Vagina (tissue), 2 donors: ENCODE data around the gene VILL. TPM values are rescaled to one million over a fixed set of nuclear protein-coding genes. Genes with fewer than 3 reads are reported as not detected.

Source experiments
- DNase-seq, 2 donors: peaks; one replicate each; pipeline ENCODE4 v3.0.0-alpha.2; 2017; ENCODE audit errors: extremely low spot score in 2 of 2
- H3K27ac ChIP-seq: fragments of 200-600 bp; sonication (generic); one replicate; pipeline ENCODE4 v1.5.1; 2019
- H3K27me3 ChIP-seq: fragments of 200-600 bp; sonication (generic); one replicate; pipeline ENCODE4 v1.5.1; 2019
- H3K36me3 ChIP-seq, 2 donors: fragments of 200-600 bp; sonication (generic); one replicate each; pipeline ENCODE4 v1.5.1; 2017 to 2019
- H3K4me1 ChIP-seq: fragments of 200-600 bp; sonication (generic); one replicate; pipeline ENCODE4 v1.5.1; 2019
- H3K4me3 ChIP-seq, 2 donors: fragments of 200-600 bp; sonication (generic); 1 replicate in 1 of 2; 2 replicates in 1 of 2; pipeline ENCODE4 v1.5.1; 2016 to 2019
- H3K9me3 ChIP-seq: fragments of 200-600 bp; sonication (generic); one replicate; pipeline ENCODE4 v1.5.1; 2019
- CTCF ChIP-seq, 3 experiments: fragments of 450-650 bp in 2 of 3; fragments of 200-600 bp in 1 of 3; sonication (generic) in 1 of 3; IDR thresholded peaks; one replicate each; pipeline ENCODE4 v1.5.1; 2017 to 2019; ENCODE audit warnings: antibody characterized with exemption in 3 of 3, mild to moderate bottlenecking in 2 of 3, moderate library complexity in 2 of 3
- POLR2A ChIP-seq, 2 donors: fragments of 450-650 bp; IDR thresholded peaks; one replicate each; pipeline ENCODE4 v1.6.1; 2017; ENCODE audit warnings: antibody characterized with exemption in 2 of 2, mild to moderate bottlenecking in 2 of 2, moderate library complexity in 2 of 2
- POLR2AphosphoS5 ChIP-seq, 2 donors: sonication (generic); formaldehyde crosslinking; IDR thresholded peaks; one replicate each; pipeline ENCODE4 v1.9.0; 2017; ENCODE audit warnings: antibody characterized with exemption in 2 of 2, mild to moderate bottlenecking in 2 of 2, low read depth in 1 of 2; ENCODE audit not compliant: insufficient read depth in 1 of 2
- intact Hi-C: fragments of 100-400 bp; cut with DNase I; formaldehyde crosslinking; loops from one replicate; pipeline ENCODE4 v1.15.1; 2023
- total RNA-seq: library from RNA; depleted of rRNA; stranded (reverse); fragments of >200 nt; gene quantifications from one replicate; pipeline ENCODE4 v1.2.3, GENCODE V29; 2016

Gene VILL
- total RNA-seq, 1 donor from 2014 or later = 7.9 TPM

GRCh38 chr3:38006445-38006995 lies 15.9 kb downstream of the VILL start:
- peaks cover 28% of the 10 kb centered on the region for H3K4me1 ChIP-seq
- intact Hi-C loops = loop anchor here (10.0 kb wide), 1 partner anchor 152 kb away; no protein-coding TSS in a partner anchor
- no peak overlapping the region for H3K27ac ChIP-seq
- TF ChIP-seq CTCF (IDR thresholded peaks at IDR 0.05) (no peak), POLR2AphosphoS5 (IDR thresholded peaks at IDR 0.05; ENCODE audit: insufficient read depth in 1 of 2, low read depth in 1 of 2) (no peak), POLR2A (IDR thresholded peaks at IDR 0.05) (no peak)
- H3K9me3 ChIP-seq = no peaks in the 10 kb centered on the region
- no peak for DNase-seq
- H3K36me3 ChIP-seq = peaks cover 4 to 52% of the 10 kb centered on the region in 2 donors
- no peak overlapping the region for H3K4me3 ChIP-seq
- H3K27me3 ChIP-seq = no peaks in the 10 kb centered on the region

- peaks cover 28% of the 10 kb centered on the region for H3K4me1 ChIP-seq
- no peak overlapping the region for H3K27ac ChIP-seq
- peaks cover 0 to 46% of the 10 kb centered on the region in 2 donors for H3K36me3 ChIP-seq
- DNase-seq = no peak
- TF ChIP-seq CTCF (IDR thresholded peaks at IDR 0.05) (no peak), POLR2AphosphoS5 (IDR thresholded peaks at IDR 0.05; ENCODE audit: insufficient read depth in 1 of 2, low read depth in 1 of 2) (no peak), POLR2A (IDR thresholded peaks at IDR 0.05) (no peak)
- intact Hi-C loops = loop anchor here (10.0 kb wide), 1 partner anchor 153 kb away; no protein-coding TSS in a partner anchor
- H3K9me3 ChIP-seq = no peaks in the 10 kb centered on the region
- H3K27me3 ChIP-seq = no peaks in the 10 kb centered on the region
- H3K4me3 ChIP-seq = no peak overlapping the region
Observed at GRCh38 chr3:38007754-38008090, 17.1 kb downstream of the VILL start.

- H3K9me3 ChIP-seq = no peaks in the 10 kb centered on the region
- peaks cover 0 to 46% of the 10 kb centered on the region in 2 donors for H3K36me3 ChIP-seq
- H3K4me1 ChIP-seq = peaks cover 26% of the 10 kb centered on the region
- DNase-seq = no peak
- TF ChIP-seq CTCF (IDR thresholded peaks at IDR 0.05) (no peak), POLR2A (IDR thresholded peaks at IDR 0.05) (no peak), POLR2AphosphoS5 (IDR thresholded peaks at IDR 0.05; ENCODE audit: insufficient read depth in 1 of 2, low read depth in 1 of 2) (no peak)
- H3K27me3 ChIP-seq = no peaks in the 10 kb centered on the region
- intact Hi-C loops = loop anchor here (10.0 kb wide), 1 partner anchor 153 kb away; no protein-coding TSS in a partner anchor
- H3K27ac ChIP-seq = no peak overlapping the region
- H3K4me3 ChIP-seq = no peak overlapping the region
Observed at GRCh38 chr3:38008191-38008701, 17.7 kb downstream of the VILL start.

- DNase-seq = no peak
- no peaks in the 10 kb centered on the region for H3K27me3 ChIP-seq
- TF ChIP-seq POLR2A (IDR thresholded peaks at IDR 0.05) (no peak), POLR2AphosphoS5 (IDR thresholded peaks at IDR 0.05; ENCODE audit: insufficient read depth in 1 of 2, low read depth in 1 of 2) (no peak), CTCF (IDR thresholded peaks at IDR 0.05) (no peak)
- H3K4me1 ChIP-seq = peaks cover 18% of the 10 kb centered on the region
- H3K9me3 ChIP-seq = no peaks in the 10 kb centered on the region
- H3K36me3 ChIP-seq = peaks cover 0 to 53% of the 10 kb centered on the region in 2 donors
- H3K4me3 ChIP-seq = no peak overlapping the region
- no peak overlapping the region for H3K27ac ChIP-seq
- intact Hi-C loops = loop anchor here (10.0 kb wide), 1 partner anchor 154 kb away; no protein-coding TSS in a partner anchor
Observed at GRCh38 chr3:38008971-38009580, 18.5 kb downstream of the VILL start.
